Mesenchymal stem cell (in vitro differentiated cells and primary cell): ENCODE measurements around the gene FRZB.
"Not testable (repeated sequence)": the region's sequence is repeated elsewhere in the genome, so short reads cannot be mapped to it uniquely, and the experiment has no call there.

Experiments
- DNase-seq: peaks from one replicate; pipeline ENCODE4 v3.0.0-alpha.2; 2013
- H2AFZ ChIP-seq: one replicate; pipeline ENCODE4 v1.6.1; 2013; ENCODE audit warnings: low read depth, mild to moderate bottlenecking, control low read depth, inconsistent platforms, low read length, moderate library complexity
- H2AK5ac ChIP-seq: 2 replicates; pipeline ENCODE4 v1.6.1; 2013; ENCODE audit warnings: low read length, moderate library complexity, mild to moderate bottlenecking, inconsistent platforms; ENCODE audit not compliant: severe bottlenecking
- H2BK120ac ChIP-seq: one replicate; pipeline ENCODE4 v1.6.1; 2013; ENCODE audit warnings: low read depth, mild to moderate bottlenecking, inconsistent platforms, low read length, moderate library complexity
- H2BK12ac ChIP-seq, 2 experiments: one replicate each; pipeline ENCODE4 v1.6.1; 2013; ENCODE audit warnings: inconsistent platforms in 2 of 2, low read length in 2 of 2, mild to moderate bottlenecking in 2 of 2, moderate library complexity in 2 of 2, control low read depth in 1 of 2
- H2BK15ac ChIP-seq: one replicate; pipeline ENCODE4 v1.6.1; 2013; ENCODE audit warnings: mild to moderate bottlenecking, low read depth, inconsistent platforms; ENCODE audit not compliant: poor library complexity, severe bottlenecking
- H2BK5ac ChIP-seq: 2 replicates; pipeline ENCODE4 v1.6.1; 2013; ENCODE audit warnings: low read depth, mild to moderate bottlenecking, low read length, control low read depth, inconsistent platforms; ENCODE audit not compliant: poor library complexity, severe bottlenecking
- H3K14ac ChIP-seq, 2 experiments: one replicate each; pipeline ENCODE4 v1.6.1; 2013; ENCODE audit warnings: inconsistent platforms in 2 of 2, low read length in 2 of 2, control low read depth in 1 of 2, mild to moderate bottlenecking in 1 of 2, moderate library complexity in 1 of 2
- H3K18ac ChIP-seq, 2 experiments: one replicate each; pipeline ENCODE4 v1.6.1; 2013; ENCODE audit warnings: inconsistent platforms in 2 of 2, low read length in 2 of 2, control low read depth in 1 of 2, low read depth in 1 of 2, mild to moderate bottlenecking in 1 of 2
- H3K23ac ChIP-seq, 2 experiments: one replicate each; pipeline ENCODE4 v1.6.1; 2013; ENCODE audit warnings: inconsistent platforms in 2 of 2, low read length in 2 of 2, mild to moderate bottlenecking in 2 of 2, moderate library complexity in 2 of 2, control low read depth in 1 of 2
- H3K27ac ChIP-seq: 2 replicates; pipeline ENCODE4 v1.5.1; 2013; ENCODE audit warnings: mild to moderate bottlenecking, moderate library complexity, low read length, control low read depth, inconsistent platforms; ENCODE audit not compliant: poor library complexity, severe bottlenecking
- H3K27me3 ChIP-seq, 2 experiments: 2 replicates each; pipeline versions ENCODE4 v1.6.1 to v1.7.0; 2013; ENCODE audit warnings: low read length in 2 of 2, mild to moderate bottlenecking in 2 of 2, moderate library complexity in 2 of 2, control low read depth in 1 of 2, inconsistent platforms in 1 of 2; ENCODE audit not compliant: control insufficient read depth in 1 of 2, insufficient read depth in 1 of 2
- H3K36me3 ChIP-seq, 2 experiments: 2 replicates each; pipeline versions ENCODE4 v1.6.1 to v1.7.0; 2013; ENCODE audit warnings: low read length in 2 of 2, control low read depth in 1 of 2, inconsistent platforms in 1 of 2, low read depth in 1 of 2, mild to moderate bottlenecking in 1 of 2; ENCODE audit not compliant: insufficient read depth in 2 of 2, control insufficient read depth in 1 of 2
- H3K4ac ChIP-seq, 2 experiments: one replicate each; pipeline ENCODE4 v1.6.1; 2013; ENCODE audit warnings: inconsistent platforms in 2 of 2, low read length in 2 of 2, mild to moderate bottlenecking in 2 of 2, moderate library complexity in 2 of 2, control low read depth in 1 of 2, low read depth in 1 of 2
- H3K4me1 ChIP-seq: 2 replicates; pipeline ENCODE4 v1.6.1; 2013; ENCODE audit warnings: low read depth, low read length, control low read depth; ENCODE audit not compliant: control insufficient read depth, insufficient read depth
- H3K4me2 ChIP-seq: 2 replicates; pipeline ENCODE4 v1.6.1; 2013; ENCODE audit warnings: low read length, mild to moderate bottlenecking, inconsistent platforms; ENCODE audit not compliant: poor library complexity, severe bottlenecking
- H3K4me3 ChIP-seq, 2 experiments: 2 replicates each; pipeline versions ENCODE4 v1.5.1 to v1.7.0; 2013; ENCODE audit warnings: low read length in 2 of 2, mild to moderate bottlenecking in 2 of 2, control low read depth in 1 of 2, low read depth in 1 of 2; ENCODE audit not compliant: insufficient read depth in 1 of 2
- H3K79me1 ChIP-seq: replicated peaks from 2 replicates; pipeline ENCODE4 v1.6.1; 2013; ENCODE audit warnings: mild to moderate bottlenecking, control low read depth, low read length, inconsistent platforms; ENCODE audit not compliant: poor library complexity, severe bottlenecking
- H3K9ac ChIP-seq: 2 replicates; pipeline ENCODE4 v1.7.0; 2013; ENCODE audit warnings: mild to moderate bottlenecking, low read length, moderate library complexity
- H3K9me3 ChIP-seq: 2 replicates; pipeline ENCODE4 v1.7.0; 2013; ENCODE audit warnings: mild to moderate bottlenecking, low read length; ENCODE audit not compliant: control insufficient read depth
- H4K8ac ChIP-seq: one replicate; pipeline ENCODE4 v1.6.1; 2013; ENCODE audit warnings: inconsistent platforms, mild to moderate bottlenecking, low read length, moderate library complexity
- H4K91ac ChIP-seq: one replicate; pipeline ENCODE4 v1.6.1; 2013; ENCODE audit warnings: mild to moderate bottlenecking, low read length, inconsistent platforms
- WGBS: methylation state at CpG from one replicate; pipeline ENCODE4 v1.1.7; 2013; ENCODE audit warnings: mixed read lengths; 5-methylcytosine and 5-hydroxymethylcytosine counted together

The FRZB gene

GRCh38 chr2:182887093-182887492 is 20.7 kb upstream of the FRZB start:
- Histone ChIP-seq H3K27ac (no peak overlapping the region), H2BK15ac (no peak overlapping the region), H3K9ac (no peak overlapping the region), H3K27me3 (no peaks in the 10 kb centered on the region), H3K4me2 (no peak overlapping the region), H3K14ac (no peak overlapping the region), H2AFZ (no peak overlapping the region), H3K4me3 (no peak overlapping the region), H3K79me1 (no peaks in the 10 kb centered on the region), H3K4ac (no peak overlapping the region), H3K36me3 (no peaks in the 10 kb centered on the region), H3K18ac (no peak overlapping the region), H4K8ac (no peak overlapping the region), H4K91ac (no peak overlapping the region), H2BK120ac (no peak overlapping the region), H3K23ac (no peak overlapping the region), H3K9me3 (no peaks in the 10 kb centered on the region), H2BK12ac (no peak overlapping the region), H2AK5ac (no peak overlapping the region), H3K4me1 (no peaks in the 10 kb centered on the region), H2BK5ac (no peak overlapping the region)
- WGBS, result 13% methylated on average over 5 of the region's 6 CpGs
- peak; percentile 66 for DNase-seq

GRCh38 chr2:182885771-182886170 is 19.3 kb upstream of the FRZB start:
- Histone ChIP-seq H2AK5ac (no peak overlapping the region), H3K9me3 (no peaks in the 10 kb centered on the region), H3K4me3 (no peak overlapping the region), H3K27me3 (no peaks in the 10 kb centered on the region), H3K79me1 (no peaks in the 10 kb centered on the region), H4K91ac (no peak overlapping the region), H3K27ac (no peak overlapping the region), H2BK15ac (no peak overlapping the region), H2BK12ac (peak overlapping the region in 1 of 2 experiments; percentile 52), H3K4me2 (no peak overlapping the region), H3K23ac (no peak overlapping the region), H3K4me1 (no peaks in the 10 kb centered on the region), H2BK120ac (no peak overlapping the region), H3K9ac (no peak overlapping the region), H4K8ac (no peak overlapping the region), H2AFZ (no peak overlapping the region), H3K14ac (no peak overlapping the region), H3K36me3 (no peaks in the 10 kb centered on the region), H2BK5ac (no peak overlapping the region), H3K4ac (no peak overlapping the region), H3K18ac (no peak overlapping the region)
- 100% methylated on average over 1 of the region's 1 CpG for WGBS
- no peak for DNase-seq

- peak; percentile 29 for DNase-seq
- Histone ChIP-seq H2BK120ac (no peak overlapping the region), H2AFZ (no peak overlapping the region), H3K18ac (no peak overlapping the region), H3K36me3 (no peaks in the 10 kb centered on the region), H2BK15ac (no peak overlapping the region), H3K27ac (no peak overlapping the region), H3K9ac (no peak overlapping the region), H3K9me3 (no peaks in the 10 kb centered on the region), H4K91ac (no peak overlapping the region), H3K4me2 (no peak overlapping the region), H2BK5ac (no peak overlapping the region), H4K8ac (no peak overlapping the region), H3K4me1 (no peaks in the 10 kb centered on the region), H2BK12ac (no peak overlapping the region), H3K27me3 (no peaks in the 10 kb centered on the region), H3K4ac (no peak overlapping the region), H3K23ac (no peak overlapping the region), H3K14ac (no peak overlapping the region), H3K79me1 (no peaks in the 10 kb centered on the region), H3K4me3 (no peak overlapping the region), H2AK5ac (no peak overlapping the region)
- 20% methylated on average over 1 of the region's 2 CpGs for WGBS
Observed at GRCh38 chr2:182883451-182883850, 17.0 kb upstream of the FRZB start.

- not testable (repeated sequence) for H3K79me1 ChIP-seq, H3K9me3 ChIP-seq, H3K4ac ChIP-seq, H3K4me3 ChIP-seq, H2AK5ac ChIP-seq, H3K14ac ChIP-seq, H3K23ac ChIP-seq, H2AFZ ChIP-seq, H2BK5ac ChIP-seq, H3K18ac ChIP-seq, H4K8ac ChIP-seq, H2BK12ac ChIP-seq, H3K4me2 ChIP-seq, H3K9ac ChIP-seq, H2BK120ac ChIP-seq, H3K27me3 ChIP-seq, DNase-seq, H3K27ac ChIP-seq, H2BK15ac ChIP-seq, H3K36me3 ChIP-seq, H3K4me1 ChIP-seq, H4K91ac ChIP-seq
- 100% methylated on average over 1 of the region's 1 CpG for WGBS
Observed at GRCh38 chr2:182880100-182880499, 13.7 kb upstream of the FRZB start.
